ENCODE measurements around the gene GPC5.

GRCh38 chr13:91372911-91373310, 25.5 kb upstream of the GPC5 start:
- TF ChIP-seq, protein P1, sequence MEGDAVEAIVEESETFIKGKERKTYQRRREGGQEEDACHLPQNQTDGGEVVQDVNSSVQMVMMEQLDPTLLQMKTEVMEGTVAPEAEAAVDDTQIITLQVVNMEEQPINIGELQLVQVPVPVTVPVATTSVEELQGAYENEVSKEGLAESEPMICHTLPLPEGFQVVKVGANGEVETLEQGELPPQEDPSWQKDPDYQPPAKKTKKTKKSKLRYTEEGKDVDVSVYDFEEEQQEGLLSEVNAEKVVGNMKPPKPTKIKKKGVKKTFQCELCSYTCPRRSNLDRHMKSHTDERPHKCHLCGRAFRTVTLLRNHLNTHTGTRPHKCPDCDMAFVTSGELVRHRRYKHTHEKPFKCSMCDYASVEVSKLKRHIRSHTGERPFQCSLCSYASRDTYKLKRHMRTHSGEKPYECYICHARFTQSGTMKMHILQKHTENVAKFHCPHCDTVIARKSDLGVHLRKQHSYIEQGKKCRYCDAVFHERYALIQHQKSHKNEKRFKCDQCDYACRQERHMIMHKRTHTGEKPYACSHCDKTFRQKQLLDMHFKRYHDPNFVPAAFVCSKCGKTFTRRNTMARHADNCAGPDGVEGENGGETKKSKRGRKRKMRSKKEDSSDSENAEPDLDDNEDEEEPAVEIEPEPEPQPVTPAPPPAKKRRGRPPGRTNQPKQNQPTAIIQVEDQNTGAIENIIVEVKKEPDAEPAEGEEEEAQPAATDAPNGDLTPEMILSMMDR (IDR thresholded peaks at IDR 0.05), result no peak
- TF ChIP-seq POLR2A (IDR thresholded peaks at IDR 0.05), result no peak
